Neural progenitor cell (in vitro differentiated cells): ENCODE measurements around the gene SPIRE2. TPM values are rescaled to one million over a fixed set of nuclear protein-coding genes. Genes with fewer than 3 reads are reported as not detected.
"Not testable (repeated sequence)": the region's sequence is repeated elsewhere in the genome, so short reads cannot be mapped to it uniquely, and the experiment has no call there.

Experiments
- DNase-seq: peaks from one replicate; pipeline ENCODE4 v3.0.0-alpha.2; 2016; ENCODE audit warnings: low spot score
- H2AFZ ChIP-seq: fragments of 200-600 bp; sonication (generic); replicated peaks from 2 replicates; pipeline ENCODE4 v1.6.1; 2016; ENCODE audit warnings: antibody characterized with exemption
- H3F3A ChIP-seq: fragments of 200-600 bp; sonication (generic); 2 replicates; pipeline ENCODE4 v1.6.1; 2016; ENCODE audit warnings: antibody characterized with exemption, low read depth
- H3K27ac ChIP-seq: fragments of 200-600 bp; sonication (generic); 2 replicates; pipeline ENCODE4 v1.5.1; 2016; ENCODE audit warnings: mild to moderate bottlenecking
- H3K27me3 ChIP-seq: fragments of 200-600 bp; sonication (generic); 2 replicates; pipeline ENCODE4 v1.6.1; 2016; ENCODE audit warnings: mild to moderate bottlenecking, moderate library complexity
- H3K36me3 ChIP-seq: fragments of 200-600 bp; sonication (generic); 2 replicates; pipeline ENCODE4 v1.5.1; 2016
- H3K4me1 ChIP-seq: fragments of 200-600 bp; sonication (generic); 2 replicates; pipeline ENCODE4 v1.6.1; 2016; ENCODE audit warnings: mixed run types
- H3K4me2 ChIP-seq: fragments of 200-600 bp; sonication (generic); 2 replicates; pipeline ENCODE4 v1.6.1; 2016
- H3K4me3 ChIP-seq: fragments of 200-600 bp; sonication (generic); 2 replicates; pipeline ENCODE4 v1.5.1; 2016
- H3K79me2 ChIP-seq: fragments of 200-600 bp; sonication (generic); 2 replicates; pipeline ENCODE4 v1.6.1; 2016; ENCODE audit warnings: low read depth
- H3K9ac ChIP-seq: fragments of 200-600 bp; sonication (generic); 2 replicates; pipeline ENCODE4 v1.6.1; 2016
- H3K9me3 ChIP-seq: fragments of 200-600 bp; sonication (generic); 2 replicates; pipeline ENCODE4 v1.5.1; 2016; ENCODE audit warnings: low read depth
- H4K20me1 ChIP-seq: fragments of 200-600 bp; sonication (generic); 2 replicates; pipeline ENCODE4 v1.6.1; 2016; ENCODE audit warnings: low read depth
- H3K27ac Mint-ChIP-seq: 3 replicates; pipeline ENCODE4 v1.8.0; 2021; ENCODE audit warnings: mixed read lengths
- H3K27me3 Mint-ChIP-seq: 2 replicates; pipeline ENCODE4 v1.8.0; 2022; ENCODE audit warnings: low read depth, mild to moderate bottlenecking, inconsistent platforms, moderate library complexity, mixed read lengths; ENCODE audit not compliant: insufficient read depth
- H3K36me3 Mint-ChIP-seq: 3 replicates; pipeline ENCODE4 v1.8.0; 2021; ENCODE audit warnings: mixed read lengths
- H3K4me1 Mint-ChIP-seq: 3 replicates; pipeline ENCODE4 v1.8.0; 2021; ENCODE audit warnings: mixed read lengths
- H3K4me3 Mint-ChIP-seq: 3 replicates; pipeline ENCODE4 v1.8.0; 2021; ENCODE audit warnings: mild to moderate bottlenecking, moderate library complexity, mixed read lengths
- H3K9me3 Mint-ChIP-seq: 3 replicates; pipeline ENCODE4 v1.8.0; 2020; ENCODE audit warnings: mixed read lengths
- EZH2 ChIP-seq: fragments of 200-600 bp; sonication (generic); IDR thresholded peaks from 2 replicates; pipeline ENCODE4 v1.6.1; 2017; ENCODE audit warnings: antibody characterized with exemption, mild to moderate bottlenecking, moderate library complexity
- EZH2phosphoT487 ChIP-seq: fragments of 200-600 bp; sonication (generic); IDR thresholded peaks from 2 replicates; pipeline ENCODE4 v1.6.1; 2017; ENCODE audit warnings: antibody characterized with exemption
- total RNA-seq: library from RNA; depleted of rRNA; stranded (reverse); fragments of >200 nt; gene quantifications from 2 replicates; pipeline ENCODE4 v1.2.3, GENCODE V29; 2015; ENCODE audit warnings: low replicate concordance
- TF ChIP-seq, protein P1 (sequence below): fragments of 200-600 bp; sonication (generic); IDR thresholded peaks from 2 replicates; pipeline ENCODE4 v1.5.1; 2017; ENCODE audit warnings: antibody characterized with exemption, mild to moderate bottlenecking

Gene SPIRE2
- total RNA-seq, 1 donor from 2014 or later: 6.5 TPM

DNA sequence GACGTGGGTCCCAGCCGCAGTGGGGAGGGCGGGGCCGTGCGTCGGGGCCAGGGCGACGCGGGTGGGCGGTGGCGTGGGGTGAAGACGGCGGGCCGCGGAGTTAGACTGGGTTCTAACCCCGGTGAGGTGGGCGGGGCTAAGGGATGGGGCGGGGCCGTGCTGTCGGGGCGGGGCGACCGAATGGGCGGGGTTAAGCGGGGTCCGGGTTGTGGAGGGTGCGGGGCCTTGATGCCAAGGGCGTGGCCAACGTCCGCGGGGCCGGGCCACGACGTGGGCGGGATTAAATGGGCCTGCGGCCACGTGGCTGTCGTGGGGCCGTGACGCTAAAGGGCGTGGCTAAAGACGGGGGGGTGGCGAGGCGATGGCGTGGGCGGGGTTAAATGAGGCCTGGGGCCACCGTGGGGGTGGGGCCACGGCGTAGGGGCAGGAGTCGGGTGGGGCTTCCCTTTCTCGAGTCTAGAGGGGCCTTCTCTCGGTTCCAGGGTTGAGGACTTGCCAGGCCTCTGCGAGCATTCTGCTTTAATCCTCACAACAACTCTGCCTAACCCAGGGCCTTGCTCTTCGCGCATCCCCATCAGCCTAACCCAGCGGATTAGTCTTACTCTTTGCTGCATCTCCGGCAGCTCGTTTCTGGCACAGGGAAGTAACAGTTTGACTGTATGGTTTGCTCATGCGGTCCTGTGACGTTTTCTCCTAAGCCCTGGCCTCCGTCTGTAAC, 45.9 kb downstream of the SPIRE2 start:
- no peaks in the 10 kb centered on the region for H3K4me1 ChIP-seq
- Mint-ChIP-seq H3K9me3 (peaks cover 2% of the 10 kb centered on the region), H3K27ac (peak overlapping the region; percentile 93), H3K4me3 (peak overlapping the region; percentile 91), H3K4me1 (peaks cover 14% of the 10 kb centered on the region), H3K27me3 (peaks cover 4% of the 10 kb centered on the region), H3K36me3 (peaks cover 21% of the 10 kb centered on the region)
- peaks cover 38% of the 10 kb centered on the region for H3F3A ChIP-seq
- DNase-seq: peak; percentile 96
- H3K9ac ChIP-seq: peak overlapping the region; percentile 9
- H3K36me3 ChIP-seq: peaks cover 10% of the 10 kb centered on the region
- TF ChIP-seq EZH2 (no peak), EZH2phosphoT487 (no peak)
- TF ChIP-seq, protein P1, sequence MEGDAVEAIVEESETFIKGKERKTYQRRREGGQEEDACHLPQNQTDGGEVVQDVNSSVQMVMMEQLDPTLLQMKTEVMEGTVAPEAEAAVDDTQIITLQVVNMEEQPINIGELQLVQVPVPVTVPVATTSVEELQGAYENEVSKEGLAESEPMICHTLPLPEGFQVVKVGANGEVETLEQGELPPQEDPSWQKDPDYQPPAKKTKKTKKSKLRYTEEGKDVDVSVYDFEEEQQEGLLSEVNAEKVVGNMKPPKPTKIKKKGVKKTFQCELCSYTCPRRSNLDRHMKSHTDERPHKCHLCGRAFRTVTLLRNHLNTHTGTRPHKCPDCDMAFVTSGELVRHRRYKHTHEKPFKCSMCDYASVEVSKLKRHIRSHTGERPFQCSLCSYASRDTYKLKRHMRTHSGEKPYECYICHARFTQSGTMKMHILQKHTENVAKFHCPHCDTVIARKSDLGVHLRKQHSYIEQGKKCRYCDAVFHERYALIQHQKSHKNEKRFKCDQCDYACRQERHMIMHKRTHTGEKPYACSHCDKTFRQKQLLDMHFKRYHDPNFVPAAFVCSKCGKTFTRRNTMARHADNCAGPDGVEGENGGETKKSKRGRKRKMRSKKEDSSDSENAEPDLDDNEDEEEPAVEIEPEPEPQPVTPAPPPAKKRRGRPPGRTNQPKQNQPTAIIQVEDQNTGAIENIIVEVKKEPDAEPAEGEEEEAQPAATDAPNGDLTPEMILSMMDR: no peak
- H4K20me1 ChIP-seq: peaks cover 7% of the 10 kb centered on the region
- H3K27ac ChIP-seq: peak overlapping the region; percentile 98
- H3K27me3 ChIP-seq: no peaks in the 10 kb centered on the region
- H3K9me3 ChIP-seq: no peaks in the 10 kb centered on the region
- peaks cover 44% of the 10 kb centered on the region for H3K79me2 ChIP-seq
- peak overlapping the region; percentile 85 for H3K4me3 ChIP-seq
- H3K4me2 ChIP-seq: peak overlapping the region; percentile 78
- peak overlapping the region; percentile 96 for H2AFZ ChIP-seq

DNA sequence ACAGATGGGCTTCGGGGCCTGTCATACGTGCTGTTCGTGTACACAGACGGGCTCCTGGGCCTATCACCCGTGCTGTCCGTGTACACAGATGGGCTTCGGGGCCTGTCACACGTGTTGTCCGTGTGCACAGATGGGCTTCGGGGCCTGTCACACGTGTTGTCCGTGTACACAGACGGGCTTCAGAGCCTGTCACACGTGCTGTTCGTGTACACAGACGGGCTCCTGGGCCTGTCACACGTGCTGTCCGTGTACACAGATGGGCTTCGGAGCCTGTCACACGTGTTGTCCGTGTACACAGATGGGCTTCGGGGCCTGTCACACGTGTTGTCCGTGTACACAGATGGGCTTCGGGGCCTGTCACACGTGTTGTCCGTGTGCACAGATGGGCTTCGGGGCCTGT, 50.8 kb downstream of the SPIRE2 start:
- H2AFZ ChIP-seq, DNase-seq, H3K4me3 Mint-ChIP-seq, H3K4me2 ChIP-seq, H3K4me3 ChIP-seq, H3K9me3 Mint-ChIP-seq, H3K4me1 ChIP-seq, H3K27ac Mint-ChIP-seq, H3K27ac ChIP-seq, H3K27me3 Mint-ChIP-seq, H3K9me3 ChIP-seq, H3K27me3 ChIP-seq, H3K9ac ChIP-seq: not testable (repeated sequence)
- Histone ChIP-seq H3F3A (peaks cover 22% of the 10 kb centered on the region), H4K20me1 (peaks cover 11% of the 10 kb centered on the region), H3K79me2 (peaks cover 73% of the 10 kb centered on the region), H3K36me3 (peaks cover 10% of the 10 kb centered on the region)
- Mint-ChIP-seq H3K4me1 (peaks cover 11% of the 10 kb centered on the region), H3K36me3 (peaks cover 40% of the 10 kb centered on the region)

DNA sequence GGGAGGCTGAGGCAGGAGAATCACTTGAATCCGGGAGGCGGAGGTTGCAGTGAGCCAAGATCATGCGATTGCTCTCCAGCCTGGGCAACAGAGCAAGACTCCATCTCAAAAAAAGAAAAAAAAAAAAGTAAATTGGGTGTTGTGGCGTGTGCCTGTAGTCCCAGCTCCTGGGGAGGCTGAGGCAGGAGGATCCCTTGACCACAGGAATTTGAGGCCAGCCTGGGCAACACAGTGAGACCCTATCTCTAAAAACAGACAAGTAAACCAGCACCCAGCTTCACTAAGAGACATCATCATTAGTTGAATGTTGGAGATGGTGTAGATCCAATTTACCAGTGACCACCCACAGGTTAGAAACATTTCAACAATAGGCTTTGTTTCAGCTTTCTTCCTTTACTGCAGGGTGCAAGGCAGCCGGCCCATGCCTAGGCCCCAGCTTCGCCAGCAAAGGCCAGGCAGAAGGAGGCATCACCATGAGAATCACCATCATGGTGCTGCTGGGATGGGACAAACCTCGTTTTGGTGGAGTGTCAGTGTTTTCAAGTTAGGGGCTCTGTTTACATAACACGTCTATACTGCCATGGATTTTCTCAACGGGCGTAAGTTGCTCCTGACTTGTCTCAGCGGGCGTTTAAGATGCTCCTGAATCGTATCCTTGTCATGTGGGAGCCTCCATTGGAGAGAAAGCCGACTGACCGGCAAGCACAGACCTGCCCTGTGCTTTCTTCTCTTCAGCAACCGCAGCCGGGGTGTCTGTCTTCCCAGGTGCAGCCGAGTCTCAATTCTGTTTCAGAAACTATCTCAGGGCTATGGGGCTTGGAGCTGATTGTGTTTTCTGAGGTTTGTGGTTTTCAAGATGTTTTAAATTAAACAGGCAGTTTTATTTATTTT, 52.4 kb downstream of the SPIRE2 start:
- no peaks in the 10 kb centered on the region for H3K4me1 Mint-ChIP-seq
- no peak for TF ChIP-seq EZH2
- TF ChIP-seq, protein P1: no peak
- TF ChIP-seq EZH2phosphoT487: no peak
- H3K4me1 ChIP-seq: no peaks in the 10 kb centered on the region
- peaks cover 61% of the 10 kb centered on the region for H3K79me2 ChIP-seq
- H3K27me3 Mint-ChIP-seq: no peaks in the 10 kb centered on the region
- no peak overlapping the region for H2AFZ ChIP-seq
- no peak overlapping the region for H3K4me3 Mint-ChIP-seq
- no peak overlapping the region for H3K9ac ChIP-seq
- H3K9me3 ChIP-seq: no peaks in the 10 kb centered on the region
- DNase-seq: no peak
- peaks cover 4% of the 10 kb centered on the region for H3K36me3 ChIP-seq
- H3K4me2 ChIP-seq: no peak overlapping the region
- H3K27ac ChIP-seq: peak overlapping the region; percentile 34
- peaks cover 11% of the 10 kb centered on the region for H4K20me1 ChIP-seq
- no peaks in the 10 kb centered on the region for H3K9me3 Mint-ChIP-seq
- peaks cover 10% of the 10 kb centered on the region for H3F3A ChIP-seq
- no peak overlapping the region for H3K4me3 ChIP-seq
- H3K36me3 Mint-ChIP-seq: peaks cover 43% of the 10 kb centered on the region
- H3K27me3 ChIP-seq: no peaks in the 10 kb centered on the region
- H3K27ac Mint-ChIP-seq: no peak overlapping the region
